IMR-90 (cell line): ENCODE data around the gene TNFRSF13B. TPM values are rescaled to one million over a fixed set of nuclear protein-coding genes. Genes with fewer than 3 reads are reported as not detected.

ENCODE experiments used
- ATAC-seq: fragments of 200-7000 bp; cut with Tn5 transposase; 2 replicates; pipeline ENCODE4 v1.9.1; 2020; ENCODE audit warnings: low read depth, mild to moderate bottlenecking, moderate library complexity
- BruUV-seq: library from RNA; stranded (reverse); fragments of 400-500 nt; replicated peaks from 2 replicates; lab custom pipeline; 2021; lab: Mats Ljungman, UMichigan
- CTCF ChIA-PET: fragments of 300-600 bp; formaldehyde crosslinking; extraction: SDS; loops from one replicate; lab custom pipeline; 2021; ENCODE audit warnings: antibody characterized with exemption; lab: Yijun Ruan, JAX
- POLR2A ChIA-PET: fragments of 300-600 bp; sonication (Branson Sonifier 250); formaldehyde crosslinking; loops from one replicate; lab custom pipeline; 2022; ENCODE audit warnings: antibody characterized with exemption; ENCODE audit not compliant: unreplicated experiment; lab: Charles Lee
- DNase-seq: peaks from one replicate; pipeline ENCODE4 v3.0.0; 2013
- H2AFZ ChIP-seq: replicated peaks from 2 replicates; pipeline ENCODE3; 2013; ENCODE audit warnings: low read length, mild to moderate bottlenecking; ENCODE audit not compliant: poor library complexity
- H2AK5ac ChIP-seq: 2 replicates; pipeline ENCODE4 v1.6.1; 2013; ENCODE audit warnings: low read depth, low read length, inconsistent platforms
- H2AK9ac ChIP-seq: replicated peaks from 2 replicates; pipeline ENCODE3; 2013; ENCODE audit warnings: mild to moderate bottlenecking, low read depth, low read length, moderate library complexity; ENCODE audit not compliant: poor library complexity
- H2BK120ac ChIP-seq: 2 replicates; pipeline ENCODE4 v1.6.1; 2013; ENCODE audit warnings: low read depth, low read length, inconsistent platforms
- H2BK15ac ChIP-seq: 3 replicates; pipeline ENCODE4 v1.6.1; 2013; ENCODE audit warnings: low read depth, low read length, inconsistent platforms
- H2BK20ac ChIP-seq: 2 replicates; pipeline ENCODE4 v1.6.1; 2013; ENCODE audit warnings: low read depth, mild to moderate bottlenecking, inconsistent platforms, low read length, moderate library complexity
- H2BK5ac ChIP-seq: 2 replicates; pipeline ENCODE4 v1.6.1; 2013; ENCODE audit warnings: mild to moderate bottlenecking, low read depth, low read length, inconsistent platforms; ENCODE audit not compliant: poor library complexity, severe bottlenecking
- H3K14ac ChIP-seq: replicated peaks from 2 replicates; pipeline ENCODE4 v1.6.1; 2013; ENCODE audit warnings: low read depth, low read length, inconsistent platforms
- H3K18ac ChIP-seq: 2 replicates; pipeline ENCODE4 v1.6.1; 2013; ENCODE audit warnings: low read depth, low read length, control low read depth
- H3K23ac ChIP-seq: 2 replicates; pipeline ENCODE4 v1.6.1; 2013; ENCODE audit warnings: low read depth, low read length, inconsistent platforms
- H3K27ac ChIP-seq: 2 replicates; pipeline ENCODE4 v1.5.1; 2013; ENCODE audit warnings: mild to moderate bottlenecking, control low read depth, low read length; ENCODE audit not compliant: insufficient read depth
- H3K27me3 ChIP-seq: 2 replicates; pipeline ENCODE4 v1.6.1; 2013; ENCODE audit warnings: low read length; ENCODE audit not compliant: control insufficient read depth, insufficient read depth
- H3K36me3 ChIP-seq: 2 replicates; pipeline ENCODE4 v1.6.1; 2013; ENCODE audit warnings: low read length, mixed read lengths; ENCODE audit not compliant: control insufficient read depth, insufficient read depth
- H3K4ac ChIP-seq: 2 replicates; pipeline ENCODE4 v1.6.1; 2013; ENCODE audit warnings: low read depth, low read length, inconsistent platforms
- H3K4me1 ChIP-seq: 2 replicates; pipeline ENCODE4 v1.6.1; 2013; ENCODE audit warnings: low read length, mixed read lengths; ENCODE audit not compliant: control insufficient read depth, insufficient read depth
- H3K4me2 ChIP-seq: 2 replicates; pipeline ENCODE4 v1.6.1; 2013; ENCODE audit warnings: low read depth, mild to moderate bottlenecking, control low read depth, low read length, moderate library complexity
- H3K4me3 ChIP-seq: 2 replicates; pipeline ENCODE4 v1.5.1; 2013; ENCODE audit warnings: low read depth, mild to moderate bottlenecking, control low read depth, low read length, moderate library complexity; ENCODE audit not compliant: insufficient read depth
- H3K56ac ChIP-seq: 2 replicates; pipeline ENCODE4 v1.6.1; 2013; ENCODE audit warnings: low read length, inconsistent platforms; ENCODE audit not compliant: insufficient read depth; ENCODE audit errors: extremely low read depth
- H3K79me1 ChIP-seq, 2 experiments: 2 replicates each; pipeline ENCODE4 v1.6.1; 2013; ENCODE audit warnings: low read length in 2 of 2, inconsistent platforms in 1 of 2, low read depth in 1 of 2
- H3K9ac ChIP-seq: 2 replicates; pipeline ENCODE4 v1.6.1; 2013; ENCODE audit warnings: low read depth, low read length, control low read depth
- H3K9me1 ChIP-seq: 2 replicates; pipeline ENCODE4 v1.6.1; 2013; ENCODE audit warnings: low read length, inconsistent platforms; ENCODE audit not compliant: insufficient read depth
- H3K9me3 ChIP-seq: 2 replicates; pipeline ENCODE4 v1.6.1; 2013; ENCODE audit warnings: low read length; ENCODE audit not compliant: control insufficient read depth, insufficient read depth
- H4K20me1 ChIP-seq: 2 replicates; pipeline ENCODE4 v1.6.1; 2013; ENCODE audit warnings: low read length, inconsistent platforms; ENCODE audit not compliant: insufficient read depth
- H4K5ac ChIP-seq: 2 replicates; pipeline ENCODE4 v1.6.1; 2013; ENCODE audit warnings: mild to moderate bottlenecking, low read depth, low read length, control low read depth
- H4K8ac ChIP-seq, 2 experiments: 2 replicates each; pipeline ENCODE4 v1.6.1; 2013; ENCODE audit warnings: low read depth in 2 of 2, low read length in 2 of 2, control low read depth in 1 of 2, inconsistent platforms in 1 of 2
- H4K91ac ChIP-seq: 2 replicates; pipeline ENCODE4 v1.6.1; 2013; ENCODE audit warnings: low read depth, low read length, inconsistent platforms; ENCODE audit not compliant: insufficient read depth
- BHLHE40 ChIP-seq: fragments of 150-350 bp; IDR thresholded peaks from 2 replicates; pipeline ENCODE4 v1.6.1; 2016; ENCODE audit warnings: mild to moderate bottlenecking, low read depth, low read length
- CEBPB ChIP-seq: IDR thresholded peaks from 2 replicates; pipeline ENCODE4 v1.6.1; 2012; ENCODE audit warnings: low read depth, low read length, improper control_type of control experiment
- CHD1 ChIP-seq: IDR thresholded peaks from 2 replicates; pipeline ENCODE4 v1.6.1; 2012; ENCODE audit warnings: low read depth, low read length, improper control_type of control experiment
- CTCF ChIP-seq: conservative IDR thresholded peaks from 2 replicates; pipeline ENCODE4 v1.5.1; 2012; ENCODE audit warnings: mild to moderate bottlenecking, low read depth, low read length, improper control_type of control experiment
- ELK1 ChIP-seq: fragments of 150-350 bp; IDR thresholded peaks from 2 replicates; pipeline ENCODE4 v1.6.1; 2016; ENCODE audit warnings: low read depth, mild to moderate bottlenecking, low read length, moderate library complexity, borderline replicate concordance
- FOS ChIP-seq: fragments of 150-350 bp; IDR thresholded peaks from 2 replicates; pipeline ENCODE4 v1.6.1; 2016; ENCODE audit warnings: low read depth, low read length
- MAFK ChIP-seq: IDR thresholded peaks from 2 replicates; pipeline ENCODE4 v1.6.1; 2012; ENCODE audit warnings: low read depth, low read length, improper control_type of control experiment
- MAZ ChIP-seq: IDR thresholded peaks from 2 replicates; pipeline ENCODE4 v1.6.1; 2012; ENCODE audit warnings: low read depth, mild to moderate bottlenecking, low read length, improper control_type of control experiment, moderate library complexity, borderline replicate concordance
- MXI1 ChIP-seq: IDR thresholded peaks from 2 replicates; pipeline ENCODE4 v1.6.1; 2012; ENCODE audit warnings: low read depth, mild to moderate bottlenecking, low read length, moderate library complexity, borderline replicate concordance
- NFE2L2 ChIP-seq: fragments of 150-350 bp; IDR thresholded peaks from 2 replicates; pipeline ENCODE4 v1.6.1; 2016; ENCODE audit warnings: low read depth, mild to moderate bottlenecking, low read length
- POLR2A ChIP-seq: IDR thresholded peaks from 2 replicates; pipeline ENCODE4 v1.6.1; 2012; ENCODE audit warnings: mild to moderate bottlenecking, low read depth, low read length
- RAD21 ChIP-seq: IDR thresholded peaks from 2 replicates; pipeline ENCODE4 v1.6.1; 2012; ENCODE audit warnings: low read length, improper control_type of control experiment
- RCOR1 ChIP-seq: IDR thresholded peaks from 2 replicates; pipeline ENCODE4 v1.6.1; 2012; ENCODE audit warnings: mild to moderate bottlenecking, low read length, improper control_type of control experiment; ENCODE audit not compliant: insufficient replicate concordance
- RFX5 ChIP-seq: IDR thresholded peaks from 2 replicates; pipeline ENCODE4 v1.8.0; 2012; ENCODE audit warnings: low read depth, mild to moderate bottlenecking, low read length, moderate library complexity
- SMC3 ChIP-seq: fragments of 150-350 bp; IDR thresholded peaks from 2 replicates; pipeline ENCODE4 v1.6.1; 2016; ENCODE audit warnings: low read depth, mild to moderate bottlenecking, antibody characterized with exemption, low read length, moderate library complexity
- USF2 ChIP-seq: fragments of 150-350 bp; IDR thresholded peaks from 2 replicates; pipeline ENCODE4 v1.6.1; 2017; ENCODE audit warnings: mild to moderate bottlenecking, antibody characterized with exemption, low read length, low read depth
- WGBS, 2 experiments: methylation state at CpG; one replicate each; pipeline versions ENCODE4 v1.1.5 to v1.1.7; 2013; ENCODE audit warnings: missing lambda C conversion rate in 2 of 2; ENCODE audit not compliant: insufficient read length in 1 of 2; ENCODE audit errors: extremely low coverage in 2 of 2; 5-methylcytosine and 5-hydroxymethylcytosine counted together
- dilution Hi-C: fragments of 300-500 bp; cut with HindIII; formaldehyde crosslinking; loops from one replicate; pipeline ENCODE4 v1.14.3; 2018; ENCODE audit warnings: low sequenced_read_pairs; ENCODE audit not compliant: unreplicated experiment
- in situ Hi-C: fragments of 300-500 bp; cut with MboI; formaldehyde crosslinking; loops from 3 replicates; pipeline ENCODE4 v1.14.3; 2019; ENCODE audit warnings: low sequenced_read_pairs, inconsistent platforms, mixed read lengths
- intact Hi-C: fragments of 100-400 bp; cut with micrococcal nuclease; formaldehyde crosslinking; loops from 2 replicates; pipeline ENCODE4 v1.10.0; 2022
- polyA plus RNA-seq, 3 experiments: library from polyadenylated mRNA; depleted of rRNA; stranded (reverse); fragments of >200 nt; gene quantifications; 2 replicates each; pipeline ENCODE4 v1.2.3, GENCODE V29; 2012; ENCODE audit warnings: low replicate concordance in 1 of 3
- total RNA-seq: library from RNA; depleted of rRNA; stranded (reverse); fragments of >200 nt; gene quantifications from 2 replicates; pipeline ENCODE4 v1.2.3, GENCODE V29; 2012

The TNFRSF13B gene
- total and polyA plus RNA-seq, 2 of the 4 experiments (the other 2 are of a cell fraction) = not detected

GRCh38 chr17:16945136-16945482, 26.8 kb downstream of the TNFRSF13B start:
- Histone ChIP-seq H3K56ac (no peak overlapping the region), H4K5ac (no peak overlapping the region), H2AFZ (no peak overlapping the region), H4K20me1 (no peaks in the 10 kb centered on the region), H3K14ac (no peak overlapping the region), H3K9me1 (no peaks in the 10 kb centered on the region), H3K36me3 (no peaks in the 10 kb centered on the region), H3K27me3 (peaks cover 25% of the 10 kb centered on the region), H3K4me2 (no peak overlapping the region), H4K91ac (no peak overlapping the region), H3K18ac (no peak overlapping the region), H2BK15ac (no peak overlapping the region), H3K4ac (no peak overlapping the region), H3K27ac (no peak overlapping the region), H3K4me1 (no peaks in the 10 kb centered on the region), H2AK5ac (no peak overlapping the region), H2BK5ac (no peak overlapping the region), H2BK20ac (no peak overlapping the region), H3K79me1 (no peaks in the 10 kb centered on the region), H3K23ac (no peak overlapping the region), H3K4me3 (no peak overlapping the region), H3K9me3 (peaks cover 9% of the 10 kb centered on the region), H4K8ac (no peak overlapping the region), H2AK9ac (no peak overlapping the region), H2BK120ac (no peak overlapping the region), H3K9ac (no peak overlapping the region)
- DNase-seq = no peak
- in situ Hi-C loops (no loop called here), dilution Hi-C loops (no loop called here), intact Hi-C loops (no loop called here)
- no CpG with 5 or more reads among the region's 6 CpGs for WGBS, 2 experiments
- TF ChIP-seq MAZ = no peak
- TF ChIP-seq MAFK = no peak
- no peak for TF ChIP-seq SMC3
- TF ChIP-seq RCOR1 = no peak
- TF ChIP-seq RAD21 = no peak
- no peak for TF ChIP-seq CEBPB
- no peak for TF ChIP-seq NFE2L2
- no peak for TF ChIP-seq RFX5
- no peak for TF ChIP-seq FOS
- no peak for TF ChIP-seq POLR2A
- no peak for TF ChIP-seq CHD1
- no peak for TF ChIP-seq MXI1
- no peak for TF ChIP-seq ELK1
- TF ChIP-seq USF2 = no peak
- TF ChIP-seq BHLHE40 = no peak
- TF ChIP-seq CTCF = no peak
- BruUV-seq = no TSS peak
- POLR2A ChIA-PET = no interaction called here
- CTCF ChIA-PET = interaction anchor here (0.5 kb wide), 1 partner anchor 47 kb away, joined by 3 read pairs; no protein-coding TSS in a partner anchor
- ATAC-seq = no peak
